Measurements from ENCODE around the gene PLXNC1.

PLXNC1 gene

GRCh38 chr12:94147991-94148738, at the start of gene PLXNC1:
PLXNC1 (plus strand) TSS chr12:94148577; CDS start chr12:94148972, 395 bp downstream.
- DNase-seq = no peak

- DNase-seq = no peak
These were observed 49.2 kb upstream of the PLXNC1 start for GRCh38 chr12:94099191-94099590.

DNA sequence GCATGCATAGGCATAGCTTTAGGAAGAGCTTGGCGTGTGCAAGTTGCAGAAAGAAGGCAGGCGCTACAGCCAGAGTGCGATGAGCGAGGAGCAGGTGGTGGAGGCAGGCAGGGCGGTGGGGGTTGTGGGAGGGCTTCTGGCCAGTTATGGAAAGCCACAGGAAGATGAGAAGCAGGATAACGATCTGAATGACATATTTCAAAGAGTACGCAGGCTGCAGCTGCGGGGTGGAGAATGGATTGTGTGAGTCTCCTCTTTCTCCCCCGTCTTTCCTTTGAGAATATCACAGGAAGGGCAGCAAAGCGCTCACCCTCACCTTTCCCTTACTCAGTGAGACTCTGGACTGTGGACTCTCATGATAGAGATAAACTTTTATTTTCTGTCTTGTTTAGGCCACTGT, 48.7 kb upstream of the PLXNC1 start:
- DNase-seq = no peak

GRCh38 chr12:94100211-94100627, 48.2 kb upstream of the PLXNC1 start:
- no peak for DNase-seq

DNA sequence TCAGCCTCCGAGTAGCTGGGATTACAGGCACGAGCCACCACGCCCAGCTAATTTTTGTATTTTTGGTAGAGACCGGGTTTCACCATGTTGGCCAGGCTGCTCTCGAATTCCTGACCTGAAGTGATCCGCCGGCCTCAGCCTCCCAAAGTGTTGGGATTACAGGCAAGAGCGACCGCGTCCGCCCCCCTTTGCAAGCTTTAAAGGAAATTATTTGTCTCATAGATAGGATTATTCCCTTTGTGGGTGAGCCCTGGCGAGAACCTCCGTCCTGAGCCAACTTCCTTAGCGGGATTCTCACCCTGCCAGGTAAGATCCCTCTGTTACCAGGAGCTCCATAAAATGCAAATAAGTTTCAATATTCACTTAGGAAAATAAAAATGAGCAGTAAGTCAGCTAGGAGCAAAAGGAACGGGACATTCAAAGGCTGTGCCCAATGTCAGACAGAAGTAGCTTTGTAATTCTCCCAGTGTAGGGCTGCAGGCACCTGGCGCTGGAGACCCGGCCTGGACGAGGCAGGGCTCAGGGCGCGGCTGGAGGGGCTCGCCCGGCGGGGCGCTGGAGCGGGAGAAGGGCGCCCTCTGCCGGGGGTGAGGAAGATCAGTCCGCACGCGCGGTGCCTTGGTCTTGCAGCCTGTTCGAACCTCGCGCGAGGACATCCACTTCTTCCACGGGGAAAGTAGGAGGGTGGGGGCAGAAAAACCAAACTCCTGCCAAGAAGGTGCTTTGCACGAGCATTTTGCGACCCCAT, 47.2 kb upstream of the PLXNC1 start:
- DNase-seq = peak; percentile 4

GRCh38 chr12:94101738-94102660, 46.4 kb upstream of the PLXNC1 start:
- DNase-seq = peak; percentile 44

DNA sequence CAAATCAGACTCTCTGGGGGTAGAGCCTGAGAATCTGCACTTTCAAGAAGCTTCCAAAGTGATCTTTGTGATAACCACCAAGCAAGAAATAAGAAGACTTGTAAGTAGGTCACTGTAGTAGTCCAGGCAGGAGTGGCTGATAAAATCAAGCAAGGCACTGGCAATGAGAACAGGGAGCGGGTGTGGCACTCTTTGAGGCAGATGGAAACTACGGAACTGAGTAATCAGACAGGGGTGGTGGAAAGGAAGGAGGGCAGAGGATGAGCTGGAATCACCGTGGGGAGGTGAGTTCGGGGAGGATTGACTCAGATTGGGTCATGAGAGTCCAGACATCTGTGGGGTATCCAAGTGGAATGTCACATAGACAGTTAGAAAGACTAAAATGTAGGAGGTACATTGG, 44.4 kb upstream of the PLXNC1 start:
- DNase-seq = no peak

DNA sequence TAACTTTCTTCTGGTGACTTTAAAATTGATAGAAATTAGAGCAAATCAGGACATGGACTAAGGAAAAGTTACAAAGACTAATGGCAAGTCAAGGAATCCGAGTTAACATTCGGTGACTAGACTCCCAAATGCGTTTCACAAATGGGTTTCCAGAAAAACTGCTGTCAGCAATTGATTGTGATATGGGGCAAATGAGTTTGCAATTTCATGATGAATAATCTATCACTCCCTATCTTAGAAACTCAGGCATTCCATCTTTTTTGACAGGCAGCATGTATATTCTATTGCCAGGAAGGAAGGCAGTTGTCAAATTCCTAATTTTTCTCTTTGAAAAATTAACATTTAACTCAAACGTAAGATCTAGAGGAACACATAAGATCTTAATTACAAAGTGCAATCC, 40.5 kb upstream of the PLXNC1 start:
- DNase-seq = no peak

- no peak for DNase-seq
These were observed 39.2 kb upstream of the PLXNC1 start for GRCh38 chr12:94109160-94109559.

- no peak for DNase-seq
These were observed 38.1 kb upstream of the PLXNC1 start for GRCh38 chr12:94110258-94110657.

DNA sequence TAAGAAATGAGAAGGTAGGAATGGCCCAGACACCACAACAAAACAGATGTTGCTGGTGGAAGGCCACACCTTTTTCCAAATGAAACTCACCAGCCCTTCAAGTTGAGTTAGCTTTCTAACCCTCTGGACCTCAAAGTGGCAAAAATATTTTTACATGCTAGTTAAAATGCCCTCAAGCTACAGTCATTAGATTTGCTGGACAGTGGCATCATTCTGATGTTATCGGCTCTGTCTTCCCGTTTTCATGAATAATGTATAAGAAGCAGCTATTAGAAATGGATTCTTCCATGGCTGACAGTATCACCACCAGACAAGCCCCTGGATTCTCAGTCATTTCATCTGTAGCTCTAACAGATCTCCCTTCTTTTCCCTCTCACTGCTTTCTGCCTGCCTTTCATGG, 37.1 kb upstream of the PLXNC1 start:
- no peak for DNase-seq

GRCh38 chr12:94112121-94112520, 36.3 kb upstream of the PLXNC1 start:
- DNase-seq = no peak

DNA sequence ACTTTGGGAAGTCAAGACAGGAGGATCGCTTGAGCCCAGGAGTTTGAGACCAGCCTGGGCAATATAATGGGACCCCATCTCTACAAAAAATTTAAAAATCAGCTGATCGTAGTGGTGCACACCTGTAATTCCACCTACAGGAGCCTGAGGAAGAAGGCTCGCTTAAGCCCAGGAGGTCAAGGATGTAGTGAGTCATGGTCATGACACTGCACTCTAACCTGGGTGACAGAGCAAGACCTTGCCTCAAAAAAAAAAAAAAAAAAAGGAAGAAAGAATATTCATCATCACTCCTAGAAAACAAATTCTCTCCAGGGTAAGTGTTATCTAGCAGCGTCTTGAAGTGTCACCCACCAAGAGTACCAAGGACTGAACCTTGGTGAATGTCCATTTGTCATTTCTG, 34.2 kb upstream of the PLXNC1 start:
- DNase-seq = no peak

GRCh38 chr12:94116191-94116590, 32.2 kb upstream of the PLXNC1 start:
- DNase-seq = no peak

GRCh38 chr12:94121886-94122285, 26.5 kb upstream of the PLXNC1 start:
- DNase-seq = no peak

- no peak for DNase-seq
These were observed 25.8 kb upstream of the PLXNC1 start for GRCh38 chr12:94122591-94122990.

DNA sequence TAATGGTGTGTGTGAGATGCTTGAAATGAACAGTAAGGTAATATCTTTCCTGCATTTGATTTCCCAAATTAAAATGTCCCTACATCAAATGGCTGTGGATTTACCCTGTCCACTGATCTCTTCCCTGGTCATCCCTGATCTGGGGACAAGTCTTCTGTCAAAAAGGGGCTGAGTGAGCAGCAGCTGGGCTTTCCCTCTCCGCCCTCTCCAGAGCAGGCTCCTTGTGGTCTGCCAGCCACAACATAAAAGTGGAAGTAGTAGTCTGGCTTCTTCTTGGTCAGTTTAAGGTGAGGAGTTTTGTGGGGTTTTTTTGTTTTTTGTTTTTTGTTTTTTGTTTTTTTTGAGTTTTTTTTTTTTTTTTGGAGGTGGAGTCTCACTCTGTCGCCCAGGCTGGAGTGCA, 25.2 kb upstream of the PLXNC1 start:
- no peak for DNase-seq

GRCh38 chr12:94126067-94126466, 22.3 kb upstream of the PLXNC1 start:
- DNase-seq = no peak

DNA sequence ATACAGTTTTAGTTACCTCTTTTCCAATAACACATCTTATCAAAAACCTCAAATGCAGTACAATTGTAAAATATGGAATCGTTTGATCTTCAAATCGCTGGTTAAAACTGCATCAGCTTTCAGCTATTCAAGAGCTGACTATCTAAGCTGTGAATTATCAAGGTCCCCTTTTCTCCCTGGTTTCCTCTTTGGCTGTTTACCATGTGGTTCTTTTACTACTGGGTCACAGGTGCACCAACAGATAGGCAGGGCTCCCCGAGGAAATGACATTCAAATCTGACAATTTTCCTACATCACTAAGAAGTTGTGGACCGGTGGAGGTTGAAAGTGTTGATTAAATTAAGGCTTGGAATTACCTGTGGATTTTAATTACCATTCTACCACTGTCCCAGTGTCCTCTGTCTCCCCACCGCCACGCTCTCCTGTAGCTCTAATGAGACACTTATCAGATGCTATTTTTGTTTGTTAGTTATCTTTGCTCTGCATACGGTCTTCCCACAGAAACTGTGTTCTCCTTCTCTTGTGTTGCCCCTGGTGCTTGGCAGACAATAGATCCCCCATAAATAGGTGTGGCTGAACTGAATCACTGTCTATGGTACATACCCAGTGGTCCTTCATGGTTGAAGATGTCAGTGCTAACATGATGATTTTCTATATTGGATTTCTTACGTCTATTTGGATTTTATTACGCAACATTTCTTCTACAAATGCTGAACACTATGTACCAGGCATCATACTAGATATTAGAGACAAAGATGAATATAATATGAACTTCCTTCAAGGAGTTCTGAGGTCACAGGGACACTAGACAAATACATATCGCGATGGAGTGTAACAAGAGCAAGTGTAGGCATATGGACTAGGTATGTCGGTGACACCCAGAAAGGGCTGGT, 20.9 kb upstream of the PLXNC1 start:
- DNase-seq = no peak

GRCh38 chr12:94128280-94128679, 20.1 kb upstream of the PLXNC1 start:
- no peak for DNase-seq

DNA sequence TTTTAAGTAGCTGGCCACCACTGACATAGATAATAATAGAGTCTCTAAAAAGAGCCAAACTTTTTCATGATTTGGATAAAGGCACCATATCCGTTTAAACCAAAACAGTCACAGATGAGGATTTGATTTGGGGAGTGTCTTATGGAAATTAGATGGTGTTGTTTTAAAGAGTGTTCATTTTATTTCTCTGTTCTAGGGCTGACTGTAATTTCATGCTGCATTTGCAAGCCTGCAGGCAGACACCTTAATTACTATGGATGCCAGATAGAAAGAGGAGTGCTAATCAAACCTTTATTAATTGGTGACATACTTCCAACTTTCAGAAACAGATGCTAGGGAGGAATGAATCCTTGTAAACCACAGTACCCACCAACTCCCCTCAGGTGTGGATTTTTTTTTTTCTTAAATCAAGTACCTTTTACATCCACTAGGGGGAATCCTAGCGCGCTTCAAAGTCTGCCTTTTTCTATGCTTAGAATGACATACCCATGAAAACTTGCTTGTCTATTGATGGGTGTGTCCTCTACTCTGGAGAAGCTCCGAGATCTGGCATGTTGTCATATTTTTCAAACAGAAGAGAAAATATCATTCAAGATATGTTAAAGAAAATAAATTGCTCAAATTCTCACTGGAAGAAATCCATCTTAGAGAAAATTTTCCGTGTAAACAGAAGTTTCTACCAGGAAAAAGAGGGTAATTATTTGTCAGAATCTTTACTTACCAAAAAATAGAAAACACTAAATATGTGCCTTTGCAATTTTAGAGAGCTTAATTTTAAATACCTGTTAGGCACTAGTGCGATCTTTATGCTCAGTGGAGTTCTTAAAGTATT, 14.2 kb upstream of the PLXNC1 start:
- no peak for DNase-seq
